H1 (cell line): Measurements from ENCODE around the gene NUP42. TPM values are rescaled to one million over a fixed set of nuclear protein-coding genes. Genes with fewer than 3 reads are reported as not detected.

Source experiments
- CTCF ChIA-PET: fragments of 300-600 bp; sonication (Branson Sonifier 250); formaldehyde crosslinking; loops from one replicate; lab custom pipeline; 2021; ENCODE audit not compliant: partially characterized antibody; lab: Charles Lee
- POLR2A ChIA-PET: fragments of 300-600 bp; sonication (Branson Sonifier 250); formaldehyde crosslinking; loops from one replicate; lab custom pipeline; 2021; ENCODE audit warnings: inconsistent platforms; ENCODE audit not compliant: partially characterized antibody; lab: Charles Lee
- DNase-seq, 2 experiments: peaks; one replicate each; pipeline versions ENCODE4 v3.0.0 to v3.0.0-alpha.2; 2010 to 2022; ENCODE audit warnings: low spot score in 2 of 2, low read depth in 1 of 2, mixed read lengths in 1 of 2
- FAIRE-seq: peaks from 2 replicates; lab custom pipeline; 2011; peaks lifted over from hg19 to GRCh38; lab: Jason Lieb, UNC
- H2AFZ ChIP-seq: 2 replicates; pipeline ENCODE4 v1.8.1; 2012; ENCODE audit warnings: low read length, inconsistent platforms
- H2AK5ac ChIP-seq: 2 replicates; pipeline ENCODE4 v1.6.1; 2013; ENCODE audit warnings: low read depth, low read length
- H2BK120ac ChIP-seq: replicated peaks from 2 replicates; pipeline ENCODE3; 2013; ENCODE audit warnings: low read depth, low read length, inconsistent platforms
- H2BK12ac ChIP-seq: 2 replicates; pipeline ENCODE4 v1.6.1; 2013; ENCODE audit warnings: low read depth, low read length
- H2BK15ac ChIP-seq: 2 replicates; pipeline ENCODE4 v1.6.1; 2013; ENCODE audit warnings: low read length
- H2BK20ac ChIP-seq: 2 replicates; pipeline ENCODE4 v1.6.1; 2013; ENCODE audit warnings: low read length
- H2BK5ac ChIP-seq: 2 replicates; pipeline ENCODE4 v1.6.1; 2013; ENCODE audit warnings: low read depth, low read length
- H3K14ac ChIP-seq: 2 replicates; pipeline ENCODE4 v1.6.1; 2013; ENCODE audit warnings: inconsistent platforms; ENCODE audit not compliant: insufficient read length
- H3K18ac ChIP-seq: 2 replicates; pipeline ENCODE4 v1.6.1; 2013; ENCODE audit warnings: low read length; ENCODE audit errors: extremely low read depth
- H3K23ac ChIP-seq: 2 replicates; pipeline ENCODE4 v1.6.1; 2013; ENCODE audit warnings: inconsistent platforms; ENCODE audit not compliant: insufficient read length
- H3K23me2 ChIP-seq: 2 replicates; pipeline ENCODE4 v1.6.1; 2013; ENCODE audit warnings: low read depth, low read length
- H3K27ac ChIP-seq: 2 replicates; pipeline ENCODE4 v1.6.1; 2011; ENCODE audit warnings: low read depth, low read length, inconsistent platforms
- H3K27me3 ChIP-seq, 4 experiments: replicated peaks in 1 of 4; 1 replicate in 1 of 4; 2 replicates in 3 of 4; pipeline versions ENCODE4 v1.6.1 to v1.8.1; 2011 to 2013; ENCODE audit warnings: low read length in 3 of 4, mild to moderate bottlenecking in 3 of 4, inconsistent platforms in 2 of 4, mixed read lengths in 2 of 4, moderate library complexity in 1 of 4; ENCODE audit not compliant: control insufficient read depth in 3 of 4, insufficient read depth in 3 of 4; ENCODE audit errors: extremely low read depth in 1 of 4
- H3K36me3 ChIP-seq, 4 experiments: 2 replicates each; pipeline versions ENCODE4 v1.6.1 to v1.8.1; 2011 to 2013; ENCODE audit warnings: mild to moderate bottlenecking in 4 of 4, low read length in 3 of 4, moderate library complexity in 2 of 4, control low read depth in 1 of 4, inconsistent platforms in 1 of 4; ENCODE audit not compliant: insufficient read depth in 4 of 4, control insufficient read depth in 2 of 4
- H3K4ac ChIP-seq: replicated peaks from 2 replicates; pipeline ENCODE3; 2013; ENCODE audit warnings: low read length, low read depth, mixed read lengths, inconsistent platforms; ENCODE audit not compliant: insufficient read length
- H3K4me1 ChIP-seq, 4 experiments: replicated peaks in 1 of 4; 1 replicate in 1 of 4; 2 replicates in 3 of 4; pipeline versions ENCODE4 v1.6.1 to v1.8.1; 2011 to 2013; ENCODE audit warnings: low read length in 3 of 4, inconsistent platforms in 2 of 4, mixed read lengths in 1 of 4; ENCODE audit not compliant: insufficient read depth in 4 of 4, control insufficient read depth in 3 of 4
- H3K4me2 ChIP-seq, 2 experiments: 2 replicates each; pipeline versions ENCODE4 v1.6.1 to v1.8.1; 2011 to 2013; ENCODE audit warnings: low read depth in 2 of 2, low read length in 2 of 2, control low read depth in 1 of 2, inconsistent platforms in 1 of 2, mild to moderate bottlenecking in 1 of 2; ENCODE audit not compliant: insufficient read depth in 1 of 2
- H3K4me3 ChIP-seq, 4 experiments: fragments of 200-600, 300-600 bp in 1 of 4; sonication (generic), shearing (Covaris generic), sonication (Bioruptor Twin) in 1 of 4; 2 replicates each; pipeline versions ENCODE4 v1.5.1 to v1.8.1; 2011 to 2016; ENCODE audit warnings: low read length in 4 of 4, low read depth in 3 of 4, control low read depth in 2 of 4, inconsistent platforms in 2 of 4, mild to moderate bottlenecking in 2 of 4, mixed read lengths in 1 of 4, moderate library complexity in 1 of 4; ENCODE audit not compliant: insufficient read depth in 2 of 4; ENCODE audit errors: extremely low read depth in 1 of 4
- H3K56ac ChIP-seq: replicated peaks from 2 replicates; pipeline ENCODE3; 2013; ENCODE audit warnings: low read depth, mild to moderate bottlenecking, mixed read lengths, low read length, inconsistent platforms; ENCODE audit not compliant: insufficient read length
- H3K79me1 ChIP-seq: 2 replicates; pipeline ENCODE4 v1.6.1; 2013; ENCODE audit warnings: low read depth, low read length, control low read depth
- H3K79me2 ChIP-seq, 2 experiments: 2 replicates each; pipeline versions ENCODE4 v1.6.1 to v1.8.1; 2012 to 2013; ENCODE audit warnings: low read length in 2 of 2, mild to moderate bottlenecking in 2 of 2, inconsistent platforms in 1 of 2; ENCODE audit not compliant: insufficient read depth in 2 of 2, control insufficient read depth in 1 of 2
- H3K9ac ChIP-seq, 4 experiments: replicated peaks in 1 of 4; 1 replicate in 1 of 4; 2 replicates in 3 of 4; pipeline versions ENCODE4 v1.6.1 to v1.8.1; 2011 to 2013; ENCODE audit warnings: low read depth in 3 of 4, low read length in 3 of 4, control low read depth in 2 of 4, mild to moderate bottlenecking in 2 of 4, moderate library complexity in 2 of 4, inconsistent platforms in 1 of 4; ENCODE audit errors: extremely low read depth in 1 of 4
- H3K9me3 ChIP-seq, 2 experiments: 2 replicates each; pipeline versions ENCODE4 v1.6.1 to v1.8.1; 2012 to 2013; ENCODE audit warnings: mild to moderate bottlenecking in 2 of 2, moderate library complexity in 2 of 2, control low read depth in 1 of 2, inconsistent platforms in 1 of 2, low read depth in 1 of 2, low read length in 1 of 2, mixed read lengths in 1 of 2; ENCODE audit not compliant: insufficient read depth in 2 of 2
- H4K20me1 ChIP-seq, 2 experiments: replicated peaks in 1 of 2; 2 replicates each; pipeline versions ENCODE3 to v1.8.1; 2011 to 2013; ENCODE audit warnings: inconsistent platforms in 2 of 2, low read length in 2 of 2, mild to moderate bottlenecking in 1 of 2; ENCODE audit not compliant: insufficient read depth in 2 of 2, control insufficient read depth in 1 of 2
- H4K5ac ChIP-seq: 2 replicates; pipeline ENCODE4 v1.6.1; 2013; ENCODE audit warnings: low read length, low read depth, mixed read lengths, inconsistent platforms; ENCODE audit not compliant: insufficient read length
- H4K8ac ChIP-seq: 2 replicates; pipeline ENCODE4 v1.8.0; 2013; ENCODE audit warnings: mild to moderate bottlenecking, moderate library complexity, low read length, inconsistent platforms; ENCODE audit not compliant: insufficient read depth; ENCODE audit errors: extremely low read depth
- H4K91ac ChIP-seq: replicated peaks from 2 replicates; pipeline ENCODE3; 2013; ENCODE audit warnings: low read length, mixed read lengths, inconsistent platforms; ENCODE audit not compliant: insufficient read length
- FOSL1 ChIP-seq: IDR thresholded peaks from 2 replicates; pipeline ENCODE4 v1.6.1; 2011; ENCODE audit warnings: mild to moderate bottlenecking, low read depth, low read length, moderate library complexity; ENCODE audit not compliant: insufficient read depth
- RFX5 ChIP-seq: IDR thresholded peaks from 2 replicates; pipeline ENCODE4 v1.6.1; 2011; ENCODE audit warnings: low read depth, low read length, improper control_type of control experiment, borderline replicate concordance
- SP1 ChIP-seq: IDR thresholded peaks from 2 replicates; pipeline ENCODE4 v1.6.1; 2011; ENCODE audit warnings: low read depth, low read length
- USF2 ChIP-seq: IDR thresholded peaks from 2 replicates; pipeline ENCODE4 v1.6.1; 2011; ENCODE audit warnings: low read length, improper control_type of control experiment
- YY1 ChIP-seq: IDR thresholded peaks from 2 replicates; pipeline ENCODE4 v1.6.1; 2011; ENCODE audit warnings: low read depth, mild to moderate bottlenecking, low read length
- WGBS, 2 experiments: shearing (Covaris generic) in 1 of 2; methylation state at CpG; one replicate each; pipeline versions ENCODE4 v1.1.6 to v1.1.7; 2013 to 2015; ENCODE audit warnings: low lambda C conversion rate in 2 of 2, mixed read lengths in 2 of 2, inconsistent platforms in 1 of 2, low coverage in 1 of 2, missing lambda C conversion rate in 1 of 2; ENCODE audit not compliant: insufficient replicate concordance in 2 of 2, insufficient coverage in 1 of 2, insufficient read length in 1 of 2; ENCODE audit errors: extremely low coverage in 1 of 2, missing lambda C conversion rate in 1 of 2; 5-methylcytosine and 5-hydroxymethylcytosine counted together
- polyA plus RNA-seq, 7 experiments: library from polyadenylated mRNA; depleted of rRNA in 3 of 7; stranded (reverse) in 5 of 7; unstranded in 2 of 7; fragments of >200 nt in 5 of 7; fragments of 200-250 nt in 2 of 7; gene quantifications; 1 replicate in 5 of 7; 2 replicates in 1 of 7; 4 replicates in 1 of 7; pipeline versions ENCODE4 v1.2.1 to v1.2.3, GENCODE V29; 2011 to 2013; ENCODE audit warnings: missing spikeins in 2 of 7, mixed read lengths in 2 of 7
- total RNA-seq: library from RNA; stranded (reverse); fragmentation: NEBNext Ultra II Directional; extraction: Animal tissue kit (Norgen Biotek cat#: 25700); gene quantifications from 2 replicates; pipeline ENCODE4 v1.2.1, GENCODE V29; 2021

NUP42 gene
- total and polyA plus RNA-seq, 2 of the 8 experiments (the other 6 are each of a cell fraction or from before 2014, with no cell fraction given): 31.8 to 41.2 TPM

- no peak for DNase-seq
- Histone ChIP-seq H3K56ac (no peak overlapping the region), H3K27ac (no peak overlapping the region), H3K4me3 (no peak overlapping the region), H3K23ac (no peak overlapping the region), H3K9ac (no peak overlapping the region), H2AK5ac (no peak overlapping the region), H3K79me1 (no peaks in the 10 kb centered on the region), H2BK15ac (no peak overlapping the region), H3K23me2 (no peaks in the 10 kb centered on the region), H3K4me2 (no peak overlapping the region), H2BK5ac (no peak overlapping the region), H4K5ac (no peak overlapping the region), H2BK120ac (no peak overlapping the region), H3K36me3 (no peaks in the 10 kb centered on the region), H3K18ac (no peak overlapping the region), H4K20me1 (no peaks in the 10 kb centered on the region), H2BK12ac (no peak overlapping the region), H4K91ac (no peak overlapping the region), H3K27me3 (no peaks in the 10 kb centered on the region), H3K14ac (no peak overlapping the region), H3K9me3 (no peaks in the 10 kb centered on the region), H3K4me1 (no peaks in the 10 kb centered on the region), H2BK20ac (peak overlapping the region; percentile 40; the same call in 1 of the 2 replicates), H2AFZ (0 out of 2 replicates have a peak overlapping the region, but pooled peaks have one; percentile 16), H3K79me2 (no peaks in the 10 kb centered on the region), H3K4ac (no peak overlapping the region), H4K8ac (no peak overlapping the region)
- ChIA-PET POLR2A (no interaction called here), CTCF (interaction anchor here (0.6 kb wide), 1 partner anchor 1681 kb away, joined by 4 read pairs; no protein-coding TSS in a partner anchor)
- 86% methylated on average over 9 of the region's 9 CpGs; no CpG with 5 or more reads in 1 of the 2 experiments for WGBS, 2 experiments
- FAIRE-seq: no peak
- TF ChIP-seq FOSL1 (no peak), YY1 (no peak), USF2 (no peak), SP1 (no peak), RFX5 (no peak)
These were observed 52.9 kb downstream of the NUP42 start for GRCh38 chr7:23234569-23235296.
